ENCODE measurements around the gene RTF1.

RTF1 gene

GRCh38 chr15:41513506-41514227 lies 96.8 kb downstream of the RTF1 start, which contains the start of gene LTK:
LTK (minus strand) TSS chr15:41513827; CDS start chr15:41513709, 118 bp downstream.
- peaks cover 28% of the 10 kb centered on the region for H3K4me1 ChIP-seq (ENCODE audit: insufficient read depth, low read length, severe bottlenecking)
- peak within 1 kb of the TSS; percentile 58 for H3K4me2 ChIP-seq (ENCODE audit: low read length)
- no peak within 1 kb of the TSS; the same call in 1 of the 2 replicates for H3K9ac ChIP-seq (ENCODE audit: low read length)
- H3K9me2 ChIP-seq (ENCODE audit: low read depth, low read length): no peaks in the 10 kb centered on the region
- H3K27me3 ChIP-seq (ENCODE audit: insufficient read depth, low read length): 0 out of 2 replicates have a peak, but pooled peaks cover 7% of the 10 kb centered on the region
- H3K36me3 ChIP-seq (ENCODE audit: insufficient read depth, low read length): no peaks in the 10 kb centered on the region; the same call in 1 of the 2 replicates
- no peaks in the 10 kb centered on the region for H4K20me1 ChIP-seq (ENCODE audit: insufficient read depth, low read length)
- no peaks in the 10 kb centered on the region for H3K9me3 ChIP-seq (ENCODE audit: low read length)
- no peaks in the 10 kb centered on the region for H3F3A ChIP-seq (ENCODE audit: insufficient read depth, low read length)
- no peaks in the 10 kb centered on the region for H3K79me2 ChIP-seq (ENCODE audit: insufficient read depth, low read length)
- TF ChIP-seq CTCF (IDR thresholded peaks at IDR 0.05; ENCODE audit: low read length): no peak
- TF ChIP-seq EZH2 (IDR thresholded peaks at IDR 0.05; ENCODE audit: borderline replicate concordance, low read length): no peak
- no peak within 1 kb of the TSS for H2AFZ ChIP-seq (ENCODE audit: low read length)
- peak within 1 kb of the TSS; percentile 37 for H3K4me3 ChIP-seq (ENCODE audit: low read depth, low read length, poor library complexity, severe bottlenecking)
- H3K27ac ChIP-seq (ENCODE audit: low read depth, low read length, poor library complexity, severe bottlenecking): no peak within 1 kb of the TSS

- no peak for TF ChIP-seq EZH2 (IDR thresholded peaks at IDR 0.05; ENCODE audit: borderline replicate concordance, low read length)
- no peak for TF ChIP-seq CTCF (IDR thresholded peaks at IDR 0.05; ENCODE audit: low read length)
- Histone ChIP-seq H2AFZ (ENCODE audit: low read length) (no peak overlapping the region), H3K9me3 (ENCODE audit: low read length) (no peaks in the 10 kb centered on the region), H3K27me3 (ENCODE audit: insufficient read depth, low read length) (no peaks in the 10 kb centered on the region), H3K79me2 (ENCODE audit: insufficient read depth, low read length) (no peaks in the 10 kb centered on the region), H3K9me2 (ENCODE audit: low read depth, low read length) (no peaks in the 10 kb centered on the region), H3K9ac (ENCODE audit: low read length) (no peak overlapping the region), H4K20me1 (ENCODE audit: insufficient read depth, low read length) (no peaks in the 10 kb centered on the region), H3K4me2 (ENCODE audit: low read length) (peak overlapping the region; percentile 14; the same call in 1 of the 2 replicates), H3K4me1 (ENCODE audit: insufficient read depth, low read length, severe bottlenecking) (peaks cover 22% of the 10 kb centered on the region), H3F3A (ENCODE audit: insufficient read depth, low read length) (no peaks in the 10 kb centered on the region), H3K4me3 (ENCODE audit: low read depth, low read length, poor library complexity, severe bottlenecking) (no peak overlapping the region), H3K36me3 (ENCODE audit: insufficient read depth, low read length) (no peaks in the 10 kb centered on the region; the same call in 1 of the 2 replicates), H3K27ac (ENCODE audit: low read depth, low read length, poor library complexity, severe bottlenecking) (no peak overlapping the region)
These were observed 101.1 kb downstream of the RTF1 start for GRCh38 chr15:41517895-41518449.

GRCh38 chr15:41520636-41521035 lies 103.7 kb downstream of the RTF1 start:
- Histone ChIP-seq H3K4me3 (ENCODE audit: low read depth, low read length, poor library complexity, severe bottlenecking) (no peak overlapping the region), H3K4me2 (ENCODE audit: low read length) (no peak overlapping the region), H4K20me1 (ENCODE audit: insufficient read depth, low read length) (no peaks in the 10 kb centered on the region), H2AFZ (ENCODE audit: low read length) (no peak overlapping the region), H3K4me1 (ENCODE audit: insufficient read depth, low read length, severe bottlenecking) (peaks cover 12% of the 10 kb centered on the region), H3K9ac (ENCODE audit: low read length) (no peak overlapping the region), H3K36me3 (ENCODE audit: insufficient read depth, low read length) (no peaks in the 10 kb centered on the region; the same call in 1 of the 2 replicates), H3K9me2 (ENCODE audit: low read depth, low read length) (no peaks in the 10 kb centered on the region), H3K27ac (ENCODE audit: low read depth, low read length, poor library complexity, severe bottlenecking) (no peak overlapping the region), H3K9me3 (ENCODE audit: low read length) (no peaks in the 10 kb centered on the region), H3K79me2 (ENCODE audit: insufficient read depth, low read length) (no peaks in the 10 kb centered on the region), H3K27me3 (ENCODE audit: insufficient read depth, low read length) (no peaks in the 10 kb centered on the region), H3F3A (ENCODE audit: insufficient read depth, low read length) (no peaks in the 10 kb centered on the region)
- no peak for TF ChIP-seq CTCF (IDR thresholded peaks at IDR 0.05; ENCODE audit: low read length)
- TF ChIP-seq EZH2 (IDR thresholded peaks at IDR 0.05; ENCODE audit: borderline replicate concordance, low read length): no peak

Measured in OCI-LY1 (cell line).